B cell (primary cell): ENCODE data around the gene NUSAP1. TPM values are rescaled to one million over a fixed set of nuclear protein-coding genes. Genes with fewer than 3 reads are reported as not detected.
A peak's percentile ranks its signal among the peaks of the same experiment; 100 is the strongest.

Source experiments
- ATAC-seq: fragments of 200-7000 bp; cut with Tn5 transposase; one replicate; pipeline ENCODE4 v1.10.0; 2021; ENCODE audit warnings: low read depth, mild to moderate bottlenecking, moderate number of reproducible peaks, moderate library complexity
- CTCF ChIA-PET: fragments of 350-600 bp; sonication (Branson Sonifier 250); formaldehyde crosslinking; loops from one replicate; lab custom pipeline; 2021; ENCODE audit warnings: antibody characterized with exemption, inconsistent platforms; lab: Charles Lee
- POLR2A ChIA-PET: fragments of 350-600 bp; sonication (Branson Sonifier 250); formaldehyde crosslinking; loops from one replicate; lab custom pipeline; 2021; ENCODE audit warnings: antibody characterized with exemption; lab: Charles Lee
- DNase-seq: peaks from one replicate; pipeline ENCODE4 v3.0.0; 2013
- H2AFZ ChIP-seq: 2 replicates; pipeline ENCODE4 v1.6.1; 2012; ENCODE audit warnings: mild to moderate bottlenecking, low read depth, low read length; ENCODE audit not compliant: insufficient read depth, poor library complexity, severe bottlenecking
- H3K27ac ChIP-seq, 2 donors: 1 replicate in 1 of 2; 2 replicates in 1 of 2; pipeline ENCODE4 v1.5.1; 2012 to 2013; ENCODE audit warnings: low read length in 2 of 2, mild to moderate bottlenecking in 2 of 2, moderate library complexity in 1 of 2
- H3K27me3 ChIP-seq, 4 experiments: fragments of 200-600 bp in 1 of 4; sonication (generic) in 1 of 4; replicated peaks in 1 of 4; 1 replicate in 2 of 4; 2 replicates in 2 of 4; pipeline versions ENCODE4 v1.6.1 to v1.7.0; 2013 to 2016; ENCODE audit warnings: low read length in 3 of 4, mild to moderate bottlenecking in 2 of 4, mixed read lengths in 1 of 4, moderate library complexity in 1 of 4; ENCODE audit not compliant: insufficient read depth in 4 of 4, control insufficient read depth in 3 of 4; ENCODE audit errors: control extremely low read depth in 1 of 4
- H3K36me3 ChIP-seq, 2 experiments: replicated peaks in 1 of 2; 1 replicate in 1 of 2; 2 replicates in 1 of 2; pipeline versions ENCODE4 v1.6.1 to v1.7.1; 2013; ENCODE audit warnings: low read length in 1 of 2; ENCODE audit not compliant: insufficient read depth in 2 of 2, control insufficient read depth in 1 of 2; ENCODE audit errors: control extremely low read depth in 1 of 2, extremely low read depth in 1 of 2
- H3K4me1 ChIP-seq, 2 donors: fragments of 200-600 bp in 1 of 2; sonication (generic) in 1 of 2; 1 replicate in 1 of 2; 2 replicates in 1 of 2; pipeline versions ENCODE4 v1.5.1 to v1.6.1; 2013 to 2017; ENCODE audit warnings: low read length in 2 of 2; ENCODE audit not compliant: control insufficient read depth in 2 of 2, insufficient read depth in 2 of 2
- H3K4me2 ChIP-seq: replicated peaks from 2 replicates; pipeline ENCODE3; 2012; ENCODE audit warnings: mild to moderate bottlenecking, low read depth, low read length; ENCODE audit not compliant: poor library complexity, severe bottlenecking
- H3K4me3 ChIP-seq, 5 experiments: fragments of 200-600 bp in 1 of 5; sonication (generic) in 1 of 5; 1 replicate in 3 of 5; 2 replicates in 2 of 5; pipeline versions ENCODE4 v1.5.1 to v1.7.0; 2011 to 2016; ENCODE audit warnings: low read length in 4 of 5, mild to moderate bottlenecking in 4 of 5, low read depth in 2 of 5, control low read depth in 1 of 5, moderate library complexity in 1 of 5; ENCODE audit not compliant: insufficient read depth in 1 of 5; ENCODE audit errors: control extremely low read depth in 1 of 5, extremely low read depth in 1 of 5
- H3K79me2 ChIP-seq: fragments of 200-600 bp; sonication (generic); one replicate; pipeline ENCODE4 v1.6.0; 2016; ENCODE audit warnings: low read length; ENCODE audit not compliant: control insufficient read depth, insufficient read depth
- H3K9ac ChIP-seq: fragments of 200-600 bp; sonication (generic); 2 replicates; pipeline ENCODE4 v1.6.1; 2017; ENCODE audit warnings: mild to moderate bottlenecking, low read length, moderate library complexity
- H3K9me3 ChIP-seq, 3 donors: one replicate each; pipeline versions ENCODE4 v1.6.1 to v1.7.1; 2013; ENCODE audit warnings: low read length in 2 of 3; ENCODE audit not compliant: control insufficient read depth in 2 of 3, insufficient read depth in 1 of 3; ENCODE audit errors: control extremely low read depth in 1 of 3
- H4K20me1 ChIP-seq: 2 replicates; pipeline ENCODE4 v1.6.0; 2012; ENCODE audit warnings: mild to moderate bottlenecking, low read length; ENCODE audit not compliant: insufficient read depth, control insufficient read depth, poor library complexity, severe bottlenecking
- H3K27ac Mint-ChIP-seq: one replicate; pipeline ENCODE4 v1.8.0; 2021; ENCODE audit warnings: mixed read lengths
- H3K27me3 Mint-ChIP-seq: one replicate; pipeline ENCODE4 v1.8.0; 2021; ENCODE audit warnings: mixed read lengths
- H3K4me1 Mint-ChIP-seq: one replicate; pipeline ENCODE4 v1.8.0; 2021; ENCODE audit warnings: mixed read lengths
- H3K4me3 Mint-ChIP-seq: one replicate; pipeline ENCODE4 v1.8.0; 2021; ENCODE audit warnings: mixed read lengths
- H3K9me3 Mint-ChIP-seq: one replicate; pipeline ENCODE4 v1.8.0; 2022; ENCODE audit warnings: mixed read lengths; ENCODE audit not compliant: insufficient read depth
- CTCF ChIP-seq: fragments of 200-600 bp; IDR thresholded peaks from one replicate; pipeline ENCODE4 v1.8.0; 2022; ENCODE audit warnings: antibody characterized with exemption, mild to moderate bottlenecking
- EZH2 ChIP-seq: IDR thresholded peaks from 2 replicates; pipeline ENCODE4 v1.6.1; 2012; ENCODE audit warnings: borderline replicate concordance, low read depth, mild to moderate bottlenecking, moderate library complexity, low read length; ENCODE audit not compliant: insufficient read depth, poor library complexity, severe bottlenecking
- WGBS: methylation state at CpG from one replicate; pipeline ENCODE4 v1.1.5; 2013; ENCODE audit warnings: missing lambda C conversion rate; ENCODE audit not compliant: insufficient coverage; 5-methylcytosine and 5-hydroxymethylcytosine counted together
- intact Hi-C: fragments of 100-400 bp; cut with micrococcal nuclease; formaldehyde crosslinking; loops from one replicate; pipeline ENCODE4 v1.10.0; 2022
- polyA plus RNA-seq: library from polyadenylated mRNA; depleted of rRNA; stranded (reverse); fragments of >200 nt; gene quantifications from 2 replicates; pipeline ENCODE4 v1.2.3, GENCODE V29; 2012
- total RNA-seq, 2 donors: library from RNA; stranded (reverse); fragments of 120-200 nt in 1 of 2; gene quantifications; 1 replicate in 1 of 2; 2 replicates in 1 of 2; pipeline versions ENCODE4 v1.2.3 to v1.2.4, GENCODE V29; 2013 to 2022

Gene NUSAP1
- total and polyA plus RNA-seq, 2 donors (not counting 1 experiment from before 2014, with no cell fraction given): 5.4 to 8.3 TPM

DNA sequence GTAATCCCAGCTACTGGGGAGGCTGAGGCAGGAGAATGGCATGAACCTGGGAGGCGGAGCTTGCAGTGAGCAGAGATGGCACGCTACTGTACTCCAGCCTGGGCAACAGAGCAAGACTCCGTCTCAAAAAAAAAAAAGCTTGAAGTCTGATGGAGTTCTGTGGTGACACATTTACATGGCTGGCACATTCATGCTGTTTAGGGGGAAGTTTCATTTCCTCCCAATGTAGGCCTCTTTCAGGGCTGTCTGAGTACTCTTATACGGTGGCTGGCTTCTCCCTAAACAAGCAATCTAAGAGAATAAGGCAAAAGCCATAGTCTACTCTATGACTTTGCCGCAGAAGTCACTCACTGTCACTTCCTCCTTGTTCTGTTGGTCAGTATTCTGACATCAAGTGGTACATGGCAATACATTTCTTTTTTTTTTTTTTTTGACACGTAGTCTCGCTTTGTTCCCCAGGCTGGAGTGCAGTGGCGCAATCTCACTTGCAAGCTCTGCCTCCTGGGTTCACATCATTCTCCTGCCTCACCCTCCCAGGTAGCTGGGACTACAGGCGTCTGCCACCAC, 41.5 kb upstream of the NUSAP1 start:
- H3K36me3 ChIP-seq: peaks cover 2 to 30% of the 10 kb centered on the region in 2 experiments
- Mint-ChIP-seq H3K4me3 (peak overlapping the region; percentile 68), H3K9me3 (no peaks in the 10 kb centered on the region), H3K27ac (peak overlapping the region; percentile 93), H3K27me3 (no peaks in the 10 kb centered on the region), H3K4me1 (peaks cover 45% of the 10 kb centered on the region)
- no peaks in the 10 kb centered on the region for H3K27me3 ChIP-seq
- H3K4me2 ChIP-seq: peak overlapping the region; percentile 55
- H3K27ac ChIP-seq: peak overlapping the region; percentile 73 to 91
- peaks cover 19% of the 10 kb centered on the region for H4K20me1 ChIP-seq
- H2AFZ ChIP-seq: peak overlapping the region; percentile 52
- H3K4me3 ChIP-seq: peak overlapping the region in 1 of 5 experiments; percentile 12
- TF ChIP-seq EZH2 (no peak), CTCF (no peak)
- ATAC-seq (peak; percentile 95), DNase-seq (peak; percentile 89)
- H3K9ac ChIP-seq: peak overlapping the region; percentile 22
- peaks cover 50% of the 10 kb centered on the region for H3K79me2 ChIP-seq
- no peaks in the 10 kb centered on the region for H3K9me3 ChIP-seq
- 3% methylated on average over 4 of the region's 9 CpGs for WGBS
- intact Hi-C loops: loop anchor here (1.0 to 2.0 kb wide), 5 partner anchors 8 to 126 kb away; partner anchors contain the start of genes CHP1, NUSAP1, OIP5 and RTF1
- ChIA-PET POLR2A (interaction anchor here (0.6 to 2.3 kb wide), 4 partner anchors 60 to 713 kb away, joined by 3 to 9 read pairs (median 4); partner anchors contain the start of genes CHP1 and EXD1), CTCF (interaction anchor here (0.9 to 2.1 kb wide), 6 partner anchors 41 to 432 kb away, joined by 3 to 6 read pairs (median 4); partner anchors contain the start of genes CHP1, EXD1, NUSAP1 and OIP5)
- peaks cover 24 to 35% of the 10 kb centered on the region in 2 donors for H3K4me1 ChIP-seq

DNA sequence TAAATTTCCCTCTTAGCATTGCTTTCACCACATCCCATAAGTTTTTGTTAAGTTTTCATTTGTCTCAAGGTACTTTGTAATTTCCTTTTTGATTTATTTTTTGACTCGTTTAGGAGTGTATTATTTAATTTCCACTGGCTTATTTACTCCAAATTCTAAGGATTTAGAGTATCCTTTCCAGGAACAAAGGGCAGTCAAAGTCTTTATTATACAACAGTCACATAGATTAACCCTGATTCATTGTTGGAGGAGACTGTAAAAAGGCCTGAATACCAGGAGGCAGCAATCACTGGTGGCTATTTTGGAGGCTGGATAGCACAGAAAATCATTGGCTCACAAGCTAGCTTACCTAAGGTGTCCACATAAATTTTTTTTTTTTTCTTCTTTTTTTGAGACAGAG, 40.2 kb upstream of the NUSAP1 start:
- intact Hi-C loops: no loop called here
- H3K27ac Mint-ChIP-seq: peak overlapping the region; percentile 93

More for the DNA sequence above, 40.2 kb upstream of the NUSAP1 start:
- Histone ChIP-seq H3K9me3 (no peaks in the 10 kb centered on the region), H3K79me2 (peaks cover 49% of the 10 kb centered on the region), H3K36me3 (peaks cover 2 to 18% of the 10 kb centered on the region in 2 experiments), H3K27ac (peak overlapping the region; percentile 73 to 91), H3K9ac (no peak overlapping the region), H3K27me3 (no peaks in the 10 kb centered on the region), H4K20me1 (peaks cover 12% of the 10 kb centered on the region), H3K4me2 (peak overlapping the region; percentile 55), H3K4me1 (peaks cover 24 to 30% of the 10 kb centered on the region in 2 donors), H3K4me3 (no peak overlapping the region), H2AFZ (no peak overlapping the region)
- no peaks in the 10 kb centered on the region for H3K27me3 Mint-ChIP-seq
- no peak overlapping the region for H3K4me3 Mint-ChIP-seq
- ChIA-PET CTCF (interaction anchor here (1.5 to 2.1 kb wide), 3 partner anchors 40 to 64 kb away, joined by 3 to 6 read pairs (median 5); partner anchors contain the start of genes CHP1, EXD1, NUSAP1 and OIP5), POLR2A (no interaction called here)
- H3K9me3 Mint-ChIP-seq: no peaks in the 10 kb centered on the region
- peaks cover 38% of the 10 kb centered on the region for H3K4me1 Mint-ChIP-seq
- TF ChIP-seq CTCF: no peak
- TF ChIP-seq EZH2: no peak
- WGBS: no CpG with 5 or more reads among the region's 1 CpG
- no peak for ATAC-seq
- DNase-seq: no peak
